Inflammatory macrophage treated with lipopolysaccharide for 1 hour (primary cell): ENCODE measurements around the gene CDK11B.

Experiments used
- DNase-seq, 2 donors: peaks; one replicate each; pipeline ENCODE4 v3.0.0-alpha.2; 2020 to 2022

The CDK11B gene

DNA sequence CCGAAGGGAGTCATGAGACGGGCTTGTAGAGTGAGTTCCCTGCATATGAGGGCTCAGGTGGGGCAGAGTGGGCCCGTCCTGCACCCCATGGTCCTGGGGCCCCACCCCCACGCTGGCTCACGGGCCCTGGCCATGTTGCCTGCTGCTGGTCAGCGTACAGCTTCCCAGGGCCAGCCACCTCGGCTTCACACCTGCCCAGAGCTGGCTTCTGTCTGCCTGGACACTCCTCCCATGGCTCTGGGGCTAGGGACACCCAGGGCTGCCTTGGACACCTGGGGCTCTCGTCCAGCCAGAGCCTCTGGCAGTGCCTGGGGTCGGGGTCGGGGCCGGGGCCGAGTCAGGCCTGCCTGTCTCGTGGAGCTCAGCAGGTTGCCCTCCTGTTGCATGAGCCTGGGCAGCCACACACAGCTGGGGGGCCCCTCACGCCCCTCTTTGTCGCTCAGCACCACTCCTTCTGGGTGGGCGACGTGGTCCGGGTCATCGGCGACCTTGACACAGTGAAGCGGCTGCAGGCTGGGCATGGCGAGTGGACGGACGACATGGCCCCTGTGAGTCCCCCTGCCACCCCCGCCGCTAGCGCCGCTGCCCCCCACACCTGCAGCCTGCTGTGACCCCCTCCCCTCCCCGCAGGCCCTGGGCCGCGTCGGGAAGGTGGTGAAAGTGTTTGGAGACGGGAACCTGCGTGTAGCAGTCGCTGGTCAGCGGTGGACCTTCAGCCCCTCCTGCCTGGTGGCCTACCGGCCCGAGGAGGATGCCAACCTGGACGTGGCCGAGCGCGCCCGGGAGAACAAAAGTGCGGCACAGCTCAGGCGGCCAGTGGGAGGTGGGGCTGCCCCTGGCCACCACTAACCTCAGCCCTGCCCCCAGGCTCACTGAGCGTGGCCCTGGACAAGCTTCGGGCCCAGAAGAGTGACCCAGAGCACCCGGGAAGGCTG is 32.3 kb downstream of the CDK11B start:
- DNase-seq, result no peak

DNA sequence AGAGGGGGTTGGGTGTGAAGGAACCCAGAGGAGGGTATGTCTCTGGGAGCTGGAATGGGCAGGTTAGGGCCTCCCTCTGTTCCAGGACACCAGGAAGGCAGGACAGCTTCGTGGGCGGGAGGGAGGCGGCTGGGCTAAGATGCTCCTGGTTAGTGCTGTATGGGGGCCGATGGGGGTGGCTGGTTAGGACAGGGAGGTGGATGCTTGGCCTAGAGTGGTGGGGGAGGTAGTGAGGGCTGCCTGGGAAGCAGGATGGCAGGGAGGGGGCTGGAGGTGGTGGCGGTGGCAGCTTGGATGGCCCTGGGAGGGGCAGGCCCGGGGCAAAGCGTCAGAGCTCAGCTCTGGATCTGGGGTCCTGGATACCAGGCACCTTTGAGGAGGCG is 33.0 kb downstream of the CDK11B start:
- DNase-seq, result no peak

DNA sequence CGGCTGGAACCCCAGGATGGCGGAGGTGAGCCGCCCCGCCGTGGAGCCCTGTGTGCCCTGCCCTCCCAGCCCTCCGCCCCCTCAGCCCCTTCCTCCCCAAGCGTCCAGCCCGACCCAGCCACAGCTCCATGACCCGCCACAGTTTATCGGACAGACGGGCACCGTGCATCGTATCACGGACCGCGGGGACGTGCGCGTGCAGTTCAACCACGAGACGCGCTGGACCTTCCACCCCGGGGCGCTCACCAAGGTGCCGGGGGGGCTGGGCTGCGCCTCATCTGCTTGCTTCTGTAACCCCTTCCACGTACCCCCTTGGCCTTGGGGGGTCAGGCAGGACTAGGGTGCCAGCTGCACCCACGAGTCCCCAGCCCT is 33.4 kb downstream of the CDK11B start:
- no peak for DNase-seq

DNA sequence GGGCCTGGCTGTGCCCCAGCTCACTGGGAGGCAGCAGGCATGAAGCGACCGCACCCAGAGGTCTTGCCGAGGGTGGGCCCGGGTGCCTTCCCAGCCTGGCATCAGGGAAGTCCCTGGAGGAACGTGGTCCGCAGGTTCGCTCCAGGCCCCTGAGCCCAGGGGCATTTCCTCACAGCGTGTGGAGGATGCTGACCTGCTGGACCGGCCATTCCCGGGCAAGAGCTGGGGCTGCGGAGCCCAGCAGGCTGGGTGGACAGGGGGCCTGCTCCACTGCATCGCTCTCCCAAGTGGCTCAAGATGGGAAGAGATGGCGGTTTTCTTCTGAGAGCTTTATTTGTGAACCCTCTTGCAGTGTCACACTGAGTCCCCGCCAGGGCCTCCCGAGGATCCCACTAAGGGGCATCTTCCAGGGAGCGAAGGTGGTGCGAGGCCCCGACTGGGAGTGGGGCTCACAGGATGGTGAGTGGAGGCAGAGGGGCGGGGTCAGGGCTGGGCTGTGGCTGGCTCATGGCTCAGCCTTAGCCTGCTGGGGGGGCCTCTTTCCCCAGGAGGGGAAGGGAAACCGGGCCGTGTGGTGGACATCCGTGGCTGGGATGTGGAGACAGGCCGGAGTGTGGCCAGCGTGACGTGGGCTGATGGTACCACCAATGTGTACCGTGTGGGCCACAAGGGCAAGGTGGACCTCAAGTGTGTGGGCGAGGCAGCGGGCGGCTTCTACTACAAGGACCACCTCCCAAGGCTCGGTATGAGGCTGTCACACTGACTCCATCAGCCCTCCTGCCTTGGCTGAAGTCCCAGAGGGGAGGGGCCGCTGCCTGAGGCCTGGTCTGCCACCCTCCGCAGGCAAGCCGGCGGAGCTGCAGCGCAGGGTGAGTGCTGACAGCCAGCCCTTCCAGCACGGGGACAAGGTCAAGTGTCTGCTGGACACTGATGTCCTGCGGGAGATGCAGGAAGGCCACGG is 34.1 kb downstream of the CDK11B start:
- no peak for DNase-seq

DNA sequence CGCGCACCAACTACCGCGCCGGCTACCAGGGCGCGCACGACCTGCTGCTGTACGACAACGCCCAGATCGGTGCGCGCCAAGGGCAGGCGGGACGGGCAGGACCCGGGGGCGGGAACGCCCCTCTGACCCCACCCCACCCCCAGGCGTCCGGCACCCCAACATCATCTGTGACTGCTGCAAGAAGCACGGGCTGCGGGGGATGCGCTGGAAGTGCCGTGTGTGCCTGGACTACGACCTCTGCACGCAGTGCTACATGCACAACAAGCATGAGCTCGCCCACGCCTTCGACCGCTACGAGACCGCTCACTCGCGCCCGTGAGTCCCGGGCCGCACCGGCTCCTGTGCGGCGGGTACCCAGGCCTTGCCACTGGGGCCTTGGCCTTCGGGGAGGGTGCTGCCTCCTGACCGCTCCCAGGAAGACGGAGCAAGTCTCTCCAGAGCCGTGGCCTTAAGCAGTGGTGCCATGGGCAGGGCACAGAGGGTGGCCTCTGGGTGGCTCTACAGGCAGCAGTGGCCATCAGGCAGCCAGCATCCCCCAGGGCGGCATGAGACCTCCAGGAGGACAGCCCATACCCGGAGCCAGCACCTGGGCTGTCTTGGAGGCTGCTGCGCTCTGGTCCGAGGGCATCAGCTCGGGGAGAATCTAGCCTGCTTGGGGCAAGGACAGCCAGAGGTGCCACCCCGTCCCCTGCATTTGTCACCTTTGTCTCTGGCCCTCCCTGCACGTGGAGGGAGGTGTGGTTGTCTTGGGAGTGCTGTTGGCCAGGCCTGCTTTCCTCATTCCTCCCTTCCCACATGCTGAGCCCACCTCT is 35.0 kb downstream of the CDK11B start:
- no peak for DNase-seq

DNA sequence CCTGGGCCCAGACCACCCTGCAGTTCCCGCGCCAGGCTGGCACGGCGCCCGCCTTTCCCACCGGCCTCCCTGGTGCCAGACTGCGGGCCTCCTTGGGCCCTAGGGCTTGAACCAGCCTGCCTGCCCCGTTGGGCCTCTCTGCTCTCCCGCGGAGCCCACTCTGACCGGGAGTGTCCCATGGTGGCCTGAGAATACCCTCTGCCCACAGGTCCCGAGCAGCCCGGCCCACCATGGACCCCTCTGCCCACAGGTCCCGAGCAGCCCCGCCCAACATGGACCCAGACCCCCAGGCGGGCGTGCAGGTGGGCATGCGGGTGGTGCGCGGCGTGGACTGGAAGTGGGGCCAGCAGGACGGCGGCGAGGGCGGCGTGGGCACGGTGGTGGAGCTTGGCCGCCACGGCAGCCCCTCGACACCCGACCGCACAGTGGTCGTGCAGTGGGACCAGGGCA is 35.6 kb downstream of the CDK11B start:
- DNase-seq, result no peak

DNA sequence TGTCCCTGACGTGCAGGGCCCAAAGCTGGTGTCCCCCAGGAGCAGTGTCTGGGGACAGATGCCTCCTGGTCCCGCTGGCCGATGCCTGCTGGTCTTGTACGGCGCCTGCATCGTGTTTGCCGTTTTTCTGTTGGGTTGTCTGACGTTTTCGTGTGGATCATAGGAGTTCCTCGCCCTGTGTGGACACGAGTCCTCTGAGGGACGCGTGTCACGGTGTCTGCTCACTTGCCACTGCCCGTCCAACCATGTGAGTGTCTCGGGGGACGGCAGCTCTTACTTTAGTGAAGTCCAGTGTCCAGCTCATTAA is 36.1 kb downstream of the CDK11B start:
- DNase-seq, result no peak

DNA sequence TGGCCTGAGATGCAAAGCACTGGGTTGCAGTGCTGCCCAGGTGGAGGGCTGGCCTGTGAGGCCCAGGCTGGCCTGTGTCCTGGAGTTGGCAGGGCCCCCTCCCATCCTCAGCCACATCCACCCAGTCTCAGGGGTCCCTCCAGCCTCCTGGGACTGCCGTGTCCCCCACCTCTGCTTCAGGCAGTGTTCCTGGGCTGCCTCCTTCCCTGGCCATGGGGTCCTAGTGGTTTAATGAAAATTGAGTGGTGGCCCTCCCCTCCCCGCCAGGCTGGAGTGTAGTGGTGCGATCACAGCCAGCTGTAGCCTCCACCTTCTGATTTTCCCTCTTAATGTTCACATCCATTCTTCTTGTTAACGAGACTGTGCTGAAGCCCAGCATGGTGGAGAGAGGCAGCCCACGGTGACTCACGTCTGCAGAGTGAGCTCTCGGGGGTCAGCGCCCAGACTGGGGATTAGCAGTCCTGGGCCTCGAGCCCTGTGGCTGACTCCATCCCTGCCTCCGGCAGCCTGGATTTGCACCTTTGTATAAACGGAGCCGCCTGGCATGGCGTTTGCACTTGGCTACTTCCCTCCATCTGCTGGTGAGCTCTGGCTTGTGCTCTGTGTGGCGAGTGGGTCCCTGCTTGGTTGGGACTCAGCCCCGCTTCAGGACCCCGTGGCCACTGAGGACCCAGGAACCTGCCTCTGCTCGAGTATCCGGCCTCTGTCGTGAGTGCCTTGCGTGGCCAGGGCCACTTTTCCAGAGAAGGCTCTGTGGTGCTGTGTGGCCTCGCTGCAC is 36.6 kb downstream of the CDK11B start:
- no peak for DNase-seq

DNA sequence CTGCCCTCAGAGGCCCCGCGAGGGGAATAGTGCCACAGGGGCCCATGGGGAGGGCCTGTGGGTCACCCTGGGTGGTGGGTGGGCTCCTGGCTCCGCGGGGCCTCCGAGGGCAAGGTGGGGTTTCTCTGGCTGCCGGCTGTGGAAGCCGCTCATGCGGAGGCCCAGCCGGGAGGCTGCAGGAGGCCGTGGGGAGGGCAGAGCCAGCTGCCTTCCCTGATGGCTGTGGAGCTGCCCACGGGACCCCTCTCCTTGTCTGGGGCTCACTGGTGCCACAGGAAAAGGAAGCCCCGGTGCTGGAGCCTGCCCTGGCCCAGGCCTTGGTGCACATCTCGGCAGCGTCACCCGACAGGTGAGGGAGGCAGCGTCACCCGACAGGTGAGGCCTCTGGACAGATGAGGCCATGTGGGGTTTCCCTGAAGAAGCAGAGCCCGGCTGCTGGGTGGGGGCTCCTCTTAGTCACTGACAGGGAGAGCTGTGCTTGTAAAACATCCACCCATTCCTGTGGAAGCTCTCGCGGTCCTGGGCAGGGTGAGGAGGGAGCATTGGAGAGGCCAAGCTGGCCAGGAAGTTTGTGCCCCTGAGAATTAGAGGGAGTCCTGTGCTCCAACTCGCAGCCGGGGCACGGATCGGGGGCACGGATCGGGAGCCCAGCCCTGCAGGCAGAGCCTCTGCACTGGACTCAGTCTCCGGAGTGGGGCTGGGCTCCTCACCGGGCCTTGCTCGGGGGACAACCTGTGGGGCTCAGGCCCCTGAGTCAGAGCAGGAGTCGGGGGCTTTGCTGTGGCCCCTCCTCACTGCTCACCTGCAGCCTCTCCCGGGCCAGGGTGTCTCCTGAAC is 37.4 kb downstream of the CDK11B start:
- DNase-seq, result no peak

DNA sequence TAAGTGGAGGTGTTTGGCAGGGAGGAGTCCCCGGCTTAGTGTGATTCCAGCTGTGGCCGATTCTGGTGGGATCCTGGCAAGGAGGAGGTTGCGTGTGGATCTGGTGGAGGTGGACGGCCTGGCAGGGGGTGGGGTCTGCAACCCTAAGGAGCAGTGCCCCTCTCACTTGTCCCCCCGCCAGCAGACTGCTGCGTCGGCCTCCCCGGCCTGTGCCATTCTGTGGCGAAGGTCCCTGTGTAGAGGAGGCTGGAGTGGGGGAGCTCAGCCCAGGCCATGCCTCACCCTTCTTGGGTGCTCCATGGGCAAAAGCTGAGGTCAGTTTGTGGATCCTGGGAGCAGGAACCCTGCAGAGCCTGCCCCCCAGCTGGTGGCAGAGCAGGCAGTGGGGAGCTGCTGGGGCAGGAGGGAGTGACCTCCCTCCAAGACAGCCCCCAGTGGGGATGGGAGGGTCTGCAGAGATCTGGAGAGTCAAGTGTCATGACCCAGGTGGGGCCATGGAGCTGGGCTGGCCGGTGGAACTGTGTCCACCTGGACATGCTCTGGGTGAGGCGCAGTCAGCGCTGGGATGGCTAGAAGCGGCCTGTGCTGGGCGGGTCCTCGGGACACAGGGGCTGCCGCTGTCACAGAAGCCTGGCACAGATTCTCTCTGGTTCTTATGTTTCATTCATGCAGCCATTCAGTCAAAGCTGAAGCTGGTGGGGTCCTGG is 38.2 kb downstream of the CDK11B start:
- DNase-seq, result no peak

DNA sequence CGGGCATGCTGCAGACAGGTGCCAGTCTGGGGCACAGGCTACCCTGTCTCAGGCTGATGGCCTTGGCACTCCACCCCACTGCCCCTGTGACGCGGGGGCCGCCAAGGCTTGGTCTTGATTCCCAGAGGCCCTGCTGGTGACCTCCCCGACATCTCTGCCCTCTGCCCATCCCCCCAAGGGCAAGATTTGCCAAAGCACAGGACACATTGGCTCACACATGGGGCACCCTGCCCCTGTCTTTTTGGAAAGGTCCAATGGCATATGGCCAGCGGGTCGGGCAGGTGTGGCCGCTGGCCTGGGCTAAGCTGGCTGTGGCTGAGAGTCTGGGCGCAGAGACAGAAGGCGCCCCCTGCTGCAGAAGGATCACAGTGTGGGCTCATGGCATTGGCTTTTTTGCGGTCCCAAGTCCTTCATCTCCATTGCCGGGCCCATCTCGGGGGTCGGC is 38.9 kb downstream of the CDK11B start:
- peak in 1 of 2 donors; percentile 36 for DNase-seq

DNA sequence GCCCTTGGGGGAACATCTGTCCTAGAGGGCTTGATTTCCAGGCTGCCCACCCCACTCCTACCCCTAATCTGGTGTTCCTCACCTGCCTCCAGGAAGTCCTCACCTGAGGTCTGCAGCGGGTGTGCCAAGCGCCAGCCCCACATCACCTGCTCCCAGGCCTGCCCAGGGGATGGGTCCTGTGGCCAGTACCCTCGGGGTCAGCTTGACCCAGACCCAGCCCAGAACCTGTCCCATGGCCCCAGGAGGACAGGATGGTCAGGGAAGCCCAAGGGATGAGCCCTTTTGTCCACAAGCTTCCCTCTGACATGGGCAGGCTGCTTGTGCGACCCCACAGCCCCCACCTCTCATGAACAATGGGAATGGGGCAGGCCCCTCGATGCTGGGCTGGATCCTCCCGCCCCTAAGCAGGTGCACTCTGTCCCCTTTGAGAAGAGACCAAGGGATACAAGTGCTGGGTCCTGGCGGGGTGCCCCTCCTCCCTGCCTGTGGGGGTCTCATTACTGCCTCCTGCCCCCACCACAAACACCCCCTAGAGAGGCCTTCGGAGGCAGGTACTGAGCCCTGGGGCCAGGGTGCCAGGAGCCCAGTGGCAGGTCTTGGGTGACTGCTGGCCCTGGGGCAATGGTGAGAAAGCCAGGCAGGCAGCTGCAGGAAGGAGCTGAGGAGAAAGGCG is 40.3 kb downstream of the CDK11B start:
- no peak for DNase-seq

DNA sequence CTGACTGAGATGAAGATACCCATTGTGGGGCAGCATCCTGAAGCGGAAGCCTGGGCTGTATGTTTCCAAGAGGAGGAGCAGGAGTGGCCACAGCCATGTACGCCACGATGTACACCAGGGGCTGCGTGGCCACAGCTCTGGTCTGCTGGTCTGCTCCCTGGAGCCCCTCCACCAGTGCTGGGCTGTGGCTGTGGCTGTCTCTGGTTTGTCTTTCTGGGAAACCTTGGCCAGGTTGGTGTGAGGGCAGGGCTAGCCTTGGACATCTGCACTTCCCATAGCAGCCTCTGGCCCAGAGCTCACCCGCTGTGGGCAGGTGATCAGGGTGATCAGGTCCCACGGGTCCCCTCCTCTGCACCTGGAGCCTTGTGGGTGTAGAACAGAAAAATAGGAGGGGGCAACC is 40.9 kb downstream of the CDK11B start:
- no peak for DNase-seq

DNA sequence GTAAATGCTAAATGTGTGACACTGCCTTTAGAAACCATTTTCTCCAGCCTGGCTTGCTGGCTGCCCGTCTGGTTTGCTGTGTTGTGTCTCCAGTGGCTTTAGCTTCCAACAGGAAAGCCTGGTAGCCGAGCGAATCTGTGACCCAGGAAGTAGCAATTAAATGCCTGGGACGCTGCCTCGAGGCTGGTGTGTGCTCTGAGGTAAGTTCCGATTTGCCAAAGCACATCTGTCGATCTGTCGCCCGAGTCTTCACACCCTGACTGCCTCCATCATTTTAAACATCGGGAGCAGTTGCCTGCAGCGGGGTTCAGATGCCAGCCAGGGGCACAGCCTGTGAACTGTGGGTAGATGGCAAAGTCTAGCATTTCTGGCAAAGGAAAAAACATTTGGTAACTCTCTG is 41.3 kb downstream of the CDK11B start:
- DNase-seq, result no peak

DNA sequence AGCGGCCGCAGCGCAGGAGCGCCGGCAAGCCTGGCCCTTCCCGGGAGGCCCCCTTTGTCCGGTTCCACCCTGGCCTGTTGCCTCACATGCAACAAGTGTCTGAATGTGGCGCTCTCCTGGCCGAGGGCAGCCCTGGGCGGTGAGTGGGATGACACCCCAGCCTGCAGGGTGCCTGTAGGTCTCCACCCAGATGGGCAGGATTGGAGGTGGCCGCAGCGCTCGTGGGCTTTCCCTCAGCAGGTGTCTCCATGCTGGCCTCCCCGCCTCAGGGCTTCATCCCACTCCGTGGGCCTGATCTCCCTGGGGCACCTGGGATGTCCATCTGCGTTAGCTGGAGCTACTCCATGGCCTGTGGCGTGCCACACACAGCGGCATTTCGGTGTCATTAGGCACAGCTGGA is 42.0 kb downstream of the CDK11B start:
- DNase-seq, result no peak

DNA sequence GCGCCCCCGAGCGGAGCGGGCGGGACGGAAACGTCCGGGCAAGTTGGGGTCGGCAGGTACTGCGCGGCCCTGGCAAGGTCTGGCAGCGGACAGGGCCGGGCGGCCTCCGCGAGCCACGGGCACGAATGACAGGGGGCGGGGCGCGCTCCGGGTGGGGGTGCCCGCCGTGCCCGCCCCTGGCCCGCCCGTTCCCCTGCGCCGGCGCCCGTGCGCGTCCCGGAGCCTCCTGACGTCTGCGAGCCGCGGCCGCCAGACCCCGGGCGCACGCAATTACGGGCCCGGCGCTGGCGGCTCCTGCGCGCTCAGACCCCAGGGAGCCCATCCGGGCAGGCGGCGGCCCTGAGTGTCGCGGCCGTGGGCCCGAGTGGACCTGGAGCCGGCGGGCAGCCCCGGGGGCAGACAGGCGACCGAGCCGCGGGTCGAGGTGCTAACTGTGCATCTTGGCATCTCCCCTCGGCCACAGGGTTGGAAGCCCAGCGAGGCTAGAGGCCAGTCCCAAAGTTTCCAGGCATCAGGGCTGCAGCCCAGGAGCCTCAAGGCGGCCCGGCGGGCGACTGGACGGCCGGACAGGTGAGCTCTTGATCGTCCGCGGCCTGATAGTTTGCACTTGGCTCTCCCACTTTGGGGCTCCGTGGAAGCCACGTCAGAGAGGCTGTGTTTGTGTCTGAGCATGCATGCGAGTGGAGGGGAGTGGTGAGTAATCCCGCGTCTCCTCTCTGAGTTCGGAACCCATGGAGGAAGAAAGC is 42.6 kb downstream of the CDK11B start:
- peak in 1 of 2 donors; percentile 23 for DNase-seq

DNA sequence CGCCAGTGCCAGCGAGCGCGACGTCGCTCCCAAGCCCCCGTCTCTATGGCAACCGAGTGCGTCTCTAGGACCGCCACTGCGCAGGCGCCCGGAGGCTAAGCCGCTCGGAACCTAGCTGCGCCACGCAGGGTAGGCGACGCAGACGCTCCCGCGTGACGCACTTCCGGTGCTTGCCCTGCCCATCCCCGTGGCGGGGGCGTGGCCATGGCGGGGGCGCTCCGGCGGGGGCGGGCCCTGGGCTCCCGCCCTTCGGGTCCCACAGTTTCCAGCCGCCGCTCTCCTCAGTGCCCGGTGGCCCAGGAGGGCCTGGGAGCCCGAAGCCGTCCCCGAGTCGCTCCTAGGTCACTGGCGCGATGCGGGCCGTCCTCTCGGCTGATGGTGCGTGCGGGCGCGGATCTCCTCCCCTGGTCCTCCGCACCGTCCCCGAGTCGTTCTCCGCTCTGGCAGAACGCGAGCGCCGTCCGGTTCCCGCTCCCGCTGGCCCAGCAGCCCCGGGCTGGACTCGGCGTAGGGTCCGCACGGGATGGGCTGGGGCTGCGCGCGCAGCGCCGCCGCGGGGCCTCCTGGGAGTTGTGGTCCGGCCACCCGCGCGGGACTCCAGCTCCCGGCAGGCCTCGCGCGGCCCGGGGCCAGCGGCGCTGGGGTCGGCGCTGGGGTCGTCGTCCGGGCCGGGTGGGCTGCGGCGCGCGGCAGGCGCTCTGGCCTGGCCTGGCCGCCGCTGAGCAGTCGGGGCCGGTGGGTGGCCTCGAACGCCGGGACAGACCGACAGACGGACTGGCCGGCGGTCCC is 43.4 kb downstream of the CDK11B start, which contains the start of gene MIB2:
MIB2 (plus strand) TSS at position 245 of the 789 bp plus-strand sequence. CDS start 7,953 bp downstream, outside the sequence.
- DNase-seq, result peak; percentile 92 to 96

DNA sequence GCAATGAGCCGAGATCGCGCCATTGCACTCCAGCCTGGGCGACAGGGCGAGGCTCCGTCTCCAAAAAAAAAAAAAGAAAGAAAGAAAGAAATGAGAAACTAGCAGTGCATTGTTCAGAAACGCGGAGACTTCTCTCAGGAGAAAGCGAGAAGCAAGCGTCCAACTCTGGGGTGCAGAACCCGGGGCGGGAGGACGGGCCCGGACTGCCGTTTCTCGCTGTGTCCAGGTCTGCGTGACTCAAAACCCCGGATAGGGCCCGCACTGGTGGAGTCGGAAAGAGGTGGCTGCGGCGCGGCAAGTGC is 43.9 kb downstream of the CDK11B start:
- no peak for DNase-seq
